GM06990 (cell line): ENCODE measurements around the gene MMAA.
A peak's percentile ranks its signal among the peaks of the same experiment; 100 is the strongest.
"Not testable (repeated sequence)": the region's sequence is repeated elsewhere in the genome, so short reads cannot be mapped to it uniquely, and the experiment has no call there.

ENCODE experiments used
- DNase-seq: peaks from one replicate; pipeline ENCODE4 v3.0.0-alpha.2; 2011; ENCODE audit not compliant: insufficient read length; ENCODE audit errors: extremely low read depth
- H3K27me3 ChIP-seq: replicated peaks from 2 replicates; pipeline ENCODE4 v1.6.0; 2011; ENCODE audit warnings: low read length; ENCODE audit not compliant: control insufficient read depth, insufficient read depth
- H3K36me3 ChIP-seq: 2 replicates; pipeline ENCODE4 v1.5.1; 2011; ENCODE audit warnings: low read length; ENCODE audit not compliant: control insufficient read depth, insufficient read depth
- H3K4me3 ChIP-seq: replicated peaks from 2 replicates; pipeline ENCODE4 v1.5.1; 2011; ENCODE audit warnings: low read depth, mild to moderate bottlenecking, control low read depth, low read length
- TF ChIP-seq, protein P1 (sequence below): IDR thresholded peaks from 2 replicates; pipeline ENCODE4 v1.5.1; 2011; ENCODE audit warnings: low read length, control low read depth, mild to moderate bottlenecking, inconsistent platforms; ENCODE audit not compliant: insufficient read depth, poor library complexity, severe bottlenecking

Gene MMAA

DNA sequence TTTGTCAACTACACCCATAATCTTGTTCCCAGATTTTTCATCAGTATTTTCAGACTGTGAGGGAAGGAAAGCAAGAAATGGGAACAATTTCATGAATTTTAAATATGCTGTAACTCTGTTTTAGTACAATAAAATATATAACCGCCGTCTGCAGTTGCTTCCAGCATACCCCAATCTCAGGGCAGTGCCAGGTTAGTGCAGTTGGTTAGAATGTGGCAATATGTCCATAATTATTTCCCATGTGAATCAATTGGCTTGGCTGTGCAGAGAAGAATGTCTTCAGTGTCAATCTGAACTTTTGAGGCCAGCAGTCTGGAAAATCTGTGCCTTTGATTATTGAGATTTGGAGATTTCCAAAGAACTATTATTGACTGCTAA lies 5.0 kb upstream of the MMAA start:
- Histone ChIP-seq H3K36me3 (no peaks in the 10 kb centered on the region), H3K27me3 (no peaks in the 10 kb centered on the region), H3K4me3 (no peak overlapping the region)
- DNase-seq = no peak
- TF ChIP-seq, protein P1, sequence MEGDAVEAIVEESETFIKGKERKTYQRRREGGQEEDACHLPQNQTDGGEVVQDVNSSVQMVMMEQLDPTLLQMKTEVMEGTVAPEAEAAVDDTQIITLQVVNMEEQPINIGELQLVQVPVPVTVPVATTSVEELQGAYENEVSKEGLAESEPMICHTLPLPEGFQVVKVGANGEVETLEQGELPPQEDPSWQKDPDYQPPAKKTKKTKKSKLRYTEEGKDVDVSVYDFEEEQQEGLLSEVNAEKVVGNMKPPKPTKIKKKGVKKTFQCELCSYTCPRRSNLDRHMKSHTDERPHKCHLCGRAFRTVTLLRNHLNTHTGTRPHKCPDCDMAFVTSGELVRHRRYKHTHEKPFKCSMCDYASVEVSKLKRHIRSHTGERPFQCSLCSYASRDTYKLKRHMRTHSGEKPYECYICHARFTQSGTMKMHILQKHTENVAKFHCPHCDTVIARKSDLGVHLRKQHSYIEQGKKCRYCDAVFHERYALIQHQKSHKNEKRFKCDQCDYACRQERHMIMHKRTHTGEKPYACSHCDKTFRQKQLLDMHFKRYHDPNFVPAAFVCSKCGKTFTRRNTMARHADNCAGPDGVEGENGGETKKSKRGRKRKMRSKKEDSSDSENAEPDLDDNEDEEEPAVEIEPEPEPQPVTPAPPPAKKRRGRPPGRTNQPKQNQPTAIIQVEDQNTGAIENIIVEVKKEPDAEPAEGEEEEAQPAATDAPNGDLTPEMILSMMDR = no peak

DNA sequence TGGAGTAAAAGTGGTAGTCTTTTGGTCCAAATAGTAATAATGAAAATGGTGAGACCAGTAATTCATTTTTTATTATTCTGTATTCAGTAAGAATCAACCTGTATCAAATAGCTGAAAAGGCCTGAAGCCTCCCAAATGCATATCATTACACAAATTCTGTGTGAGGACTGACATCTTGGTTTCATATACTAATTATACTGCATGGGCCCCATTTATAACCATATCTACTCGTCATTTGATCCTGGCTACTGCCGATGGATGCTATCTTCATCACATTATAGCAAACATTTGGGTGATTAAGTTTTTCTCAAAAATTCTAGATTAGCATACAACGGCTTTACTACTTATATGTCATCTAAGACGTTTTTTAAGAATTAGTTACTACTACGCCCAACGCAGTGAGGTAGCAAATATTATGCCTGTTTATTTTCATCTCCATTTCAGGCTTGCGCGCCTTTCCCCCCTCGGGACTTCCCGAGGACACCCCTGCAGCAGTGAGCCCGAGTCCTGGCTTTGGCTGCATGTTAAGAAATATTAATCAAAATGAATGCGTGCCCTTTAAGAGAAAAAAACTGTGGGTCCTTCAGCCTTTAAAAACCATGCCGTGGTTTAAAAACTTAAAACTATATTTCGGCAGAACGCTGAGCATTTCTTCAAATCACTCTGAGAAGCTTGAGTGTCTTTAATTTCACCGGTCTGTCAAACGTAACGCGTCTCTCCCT lies 814 bp upstream of the MMAA start:
- Histone ChIP-seq H3K36me3 (no peaks in the 10 kb centered on the region), H3K27me3 (no peaks in the 10 kb centered on the region), H3K4me3 (peak overlapping the region; percentile 90)
- no peak for DNase-seq
- TF ChIP-seq, protein P1 = no peak

DNA sequence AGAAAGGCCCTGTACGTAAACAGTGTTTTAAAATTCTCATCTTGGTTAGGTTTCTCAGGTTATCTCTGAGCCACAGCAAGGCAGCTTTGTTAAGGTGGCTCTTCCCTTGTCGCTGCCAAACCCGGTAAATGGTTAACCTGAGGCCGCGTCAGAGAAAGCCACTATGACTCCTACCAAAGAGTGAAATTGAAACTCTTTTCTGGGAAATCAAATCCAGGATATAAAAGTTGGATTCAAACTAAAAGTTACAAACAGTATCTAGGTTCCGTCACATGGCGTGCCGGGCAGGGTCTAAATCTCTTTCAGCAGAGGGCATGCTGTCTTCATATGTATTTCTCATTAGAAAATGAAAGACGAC lies 433 bp downstream of the MMAA start:
- DNase-seq = no peak
- TF ChIP-seq, protein P1 = no peak
- Histone ChIP-seq H3K4me3 (peak overlapping the region; percentile 90), H3K27me3 (no peaks in the 10 kb centered on the region), H3K36me3 (no peaks in the 10 kb centered on the region)

DNA sequence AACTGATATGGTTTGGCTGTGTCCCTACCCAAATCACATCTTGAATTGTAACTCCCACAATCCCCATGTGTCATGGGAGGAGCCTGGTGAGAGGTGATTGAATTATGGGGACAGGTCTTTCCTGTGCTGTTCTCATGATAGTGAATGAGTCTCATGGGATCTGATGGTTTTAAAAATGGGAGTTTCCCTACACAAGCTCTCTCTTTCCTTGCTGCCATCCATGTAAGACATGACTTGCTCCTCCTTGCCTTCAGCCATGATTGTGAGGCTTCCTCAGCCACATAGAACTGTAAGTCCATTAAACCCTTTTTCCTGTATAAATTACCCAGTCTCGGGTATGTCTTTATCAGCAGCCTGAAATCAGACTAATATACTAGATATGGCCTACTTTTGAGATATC lies 2.9 kb downstream of the MMAA start:
- H3K27me3 ChIP-seq, H3K4me3 ChIP-seq, H3K36me3 ChIP-seq, DNase-seq: not testable (repeated sequence)

DNA sequence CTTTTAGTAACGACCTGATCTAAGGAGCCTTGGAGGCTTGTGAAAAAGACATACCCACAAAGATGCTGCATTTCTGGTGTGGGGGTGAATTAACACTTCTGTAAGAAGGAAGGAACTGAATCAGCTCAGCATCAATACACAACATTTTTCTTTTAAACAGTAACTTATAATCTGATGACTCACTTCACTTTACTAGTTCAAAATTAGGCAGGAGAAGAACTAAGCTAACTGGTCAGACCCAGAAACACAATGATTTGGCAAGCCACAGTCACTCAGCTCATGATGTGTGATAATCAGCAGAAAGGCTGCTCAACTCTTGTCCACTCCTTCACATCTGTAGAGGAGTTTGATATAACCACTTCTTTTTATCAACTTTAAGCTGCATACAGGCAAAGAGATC lies 4.6 kb downstream of the MMAA start:
- TF ChIP-seq, protein P1 = no peak
- Histone ChIP-seq H3K4me3 (no peak overlapping the region), H3K36me3 (no peaks in the 10 kb centered on the region), H3K27me3 (no peaks in the 10 kb centered on the region)
- DNase-seq = no peak

DNA sequence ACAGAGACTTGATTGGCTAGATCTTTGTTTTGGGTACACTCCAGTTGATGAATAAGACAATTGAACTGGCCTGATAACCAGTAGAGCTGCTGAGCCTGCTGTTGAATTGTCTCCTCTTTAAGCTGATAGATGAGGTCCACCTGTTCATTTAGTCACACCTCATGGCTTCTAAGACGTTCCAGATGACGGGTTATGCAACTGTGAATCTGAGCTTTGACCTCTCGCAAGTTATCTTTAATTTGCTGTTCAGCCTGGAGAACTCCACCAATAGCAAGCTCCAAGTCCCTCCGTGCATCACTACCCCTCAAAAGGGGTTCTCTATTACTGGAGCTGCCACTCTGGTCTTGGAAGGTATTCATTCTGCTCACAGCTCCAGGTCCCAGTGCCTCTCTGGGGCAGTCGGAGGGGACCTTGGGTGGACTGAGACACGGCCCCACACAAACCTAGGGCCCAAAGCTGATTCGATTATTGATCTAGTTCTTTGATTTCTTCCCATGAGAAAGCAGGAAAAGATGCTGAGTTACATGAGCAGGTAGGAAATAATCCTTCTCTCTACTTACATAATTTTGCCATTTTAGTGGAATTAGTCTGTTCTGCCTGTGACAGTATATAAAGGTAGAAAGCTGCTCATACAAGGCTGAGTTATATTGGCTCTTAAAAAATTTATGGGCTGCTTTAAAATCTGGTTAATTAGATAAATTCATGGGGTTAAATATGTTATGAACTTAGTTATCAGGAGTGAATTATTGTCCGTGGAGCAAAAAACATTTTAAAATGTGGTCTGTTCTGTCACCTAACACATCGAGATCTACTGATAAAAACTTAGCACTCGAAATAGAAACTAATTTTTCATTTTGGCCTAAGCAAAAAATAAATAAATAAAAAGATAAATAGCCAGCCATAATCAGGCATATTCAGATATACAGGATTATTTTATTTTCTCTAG lies 6.8 kb downstream of the MMAA start:
- no peaks in the 10 kb centered on the region for H3K27me3 ChIP-seq
- TF ChIP-seq, protein P1 = no peak
- no peak for DNase-seq
- H3K4me3 ChIP-seq = no peak overlapping the region
- no peaks in the 10 kb centered on the region for H3K36me3 ChIP-seq
